GM18868 (cell line): ENCODE measurements around the gene PLXNB1.
A peak's percentile ranks its signal among the peaks of the same experiment; 100 is the strongest.
"Not testable (repeated sequence)": the region's sequence is repeated elsewhere in the genome, so short reads cannot be mapped to it uniquely, and the experiment has no call there.

Experiments used
- ATAC-seq: cut with Tn5 transposase; IDR thresholded peaks from one replicate; pipeline ENCODE4 v1.9.1; 2021; ENCODE audit warnings: mild to moderate bottlenecking, moderate library complexity; ENCODE audit not compliant: unreplicated experiment

The PLXNB1 gene

GRCh38 chr3:48429960-48430707 lies at the start of gene PLXNB1:
TSS of gene PLXNB1 (minus strand) at chr3:48430086. CDS start at chr3:48424611, 5,475 bp downstream.
- ATAC-seq = no peak

GRCh38 chr3:48478626-48479555 lies 49.0 kb upstream of the PLXNB1 start:
- ATAC-seq = no peak

GRCh38 chr3:48477959-48478520 lies 48.2 kb upstream of the PLXNB1 start:
- ATAC-seq = no peak

- ATAC-seq = no peak
These were observed 46.7 kb upstream of the PLXNB1 start for GRCh38 chr3:48476426-48477053.

GRCh38 chr3:48475188-48475587 lies 45.3 kb upstream of the PLXNB1 start:
- ATAC-seq = no peak

GRCh38 chr3:48474619-48475018 lies 44.7 kb upstream of the PLXNB1 start:
- ATAC-seq = no peak

GRCh38 chr3:48474031-48474430 lies 44.1 kb upstream of the PLXNB1 start:
- not testable (repeated sequence) for ATAC-seq

- no peak for ATAC-seq
These were observed 43.7 kb upstream of the PLXNB1 start for GRCh38 chr3:48473617-48473952.

GRCh38 chr3:48472923-48473616 lies 43.2 kb upstream of the PLXNB1 start:
- peak; percentile 85 for ATAC-seq

- ATAC-seq = peak; percentile 16
These were observed 42.7 kb upstream of the PLXNB1 start for GRCh38 chr3:48472673-48472922.

GRCh38 chr3:48470286-48470685 lies 40.4 kb upstream of the PLXNB1 start:
- no peak for ATAC-seq

- no peak for ATAC-seq
These were observed 39.4 kb upstream of the PLXNB1 start for GRCh38 chr3:48469046-48469915.

- ATAC-seq = no peak
These were observed 38.4 kb upstream of the PLXNB1 start for GRCh38 chr3:48468329-48468731.

- ATAC-seq = no peak
These were observed 37.8 kb upstream of the PLXNB1 start for GRCh38 chr3:48467473-48468267.

- no peak for ATAC-seq
These were observed 37.2 kb upstream of the PLXNB1 start for GRCh38 chr3:48467110-48467454.

- no peak for ATAC-seq
These were observed 36.7 kb upstream of the PLXNB1 start for GRCh38 chr3:48466386-48467109.

GRCh38 chr3:48465531-48466378 lies 35.9 kb upstream of the PLXNB1 start:
- peak; percentile 93 for ATAC-seq

GRCh38 chr3:48465237-48465530 lies 35.3 kb upstream of the PLXNB1 start:
- no peak for ATAC-seq
